SK-N-SH (cell line): ENCODE measurements around the gene SPINT3. TPM values are rescaled to one million over a fixed set of nuclear protein-coding genes. Genes with fewer than 3 reads are reported as not detected.

Experiments
- CTCF ChIA-PET: fragments of 300-600, 350-600 bp; formaldehyde crosslinking; extraction: SDS; loops from one replicate; lab custom pipeline; 2021; lab: Yijun Ruan, JAX
- POLR2A ChIA-PET: fragments of 350-600 bp; sonication (Branson Sonifier 250); formaldehyde crosslinking; extraction: SDS; loops from one replicate; lab custom pipeline; 2020; ENCODE audit warnings: antibody characterized with exemption, inconsistent platforms; lab: Yijun Ruan, JAX
- DNase-seq: peaks from one replicate; pipeline ENCODE4 v3.0.0; 2012
- H2AFZ ChIP-seq: fragments of 200-600 bp; sonication (generic); 2 replicates; pipeline ENCODE4 v1.8.1; 2016; ENCODE audit warnings: antibody characterized with exemption, mild to moderate bottlenecking, low read depth
- H3F3A ChIP-seq: fragments of 200-600 bp; sonication (generic); replicated peaks from 2 replicates; pipeline ENCODE3; 2016; ENCODE audit warnings: antibody characterized with exemption, mild to moderate bottlenecking; ENCODE audit not compliant: insufficient read depth
- H3K27ac ChIP-seq, 2 experiments: fragments of 200-500 bp in 1 of 2; fragments of 200-600 bp in 1 of 2; sonication (Bioruptor generic) in 1 of 2; sonication (generic), shearing (Covaris generic) in 1 of 2; 2 replicates each; pipeline versions ENCODE4 v1.5.1 to v1.6.1; 2014 to 2016; ENCODE audit warnings: low read depth in 2 of 2, inconsistent platforms in 1 of 2, low read length in 1 of 2, mild to moderate bottlenecking in 1 of 2, mixed read lengths in 1 of 2
- H3K27me3 ChIP-seq: fragments of 200-600 bp; sonication (generic), shearing (Covaris generic); 2 replicates; pipeline ENCODE4 v1.6.1; 2016; ENCODE audit warnings: mixed run types; ENCODE audit not compliant: insufficient read depth
- H3K36me3 ChIP-seq, 2 experiments: fragments of 200-500 bp in 1 of 2; fragments of 200-600 bp in 1 of 2; sonication (Bioruptor generic) in 1 of 2; sonication (generic) in 1 of 2; replicated peaks in 1 of 2; 2 replicates each; pipeline versions ENCODE3 to v1.5.1; 2014 to 2016; ENCODE audit warnings: low read length in 1 of 2, mild to moderate bottlenecking in 1 of 2; ENCODE audit not compliant: insufficient read depth in 2 of 2, control insufficient read depth in 1 of 2
- H3K4me1 ChIP-seq, 2 experiments: fragments of 200-500 bp in 1 of 2; fragments of 200-600 bp in 1 of 2; sonication (Bioruptor generic) in 1 of 2; sonication (generic), shearing (Covaris generic) in 1 of 2; 2 replicates each; pipeline versions ENCODE4 v1.5.1 to v1.6.1; 2014 to 2016; ENCODE audit warnings: low read depth in 1 of 2, low read length in 1 of 2, mixed run types in 1 of 2; ENCODE audit not compliant: insufficient read depth in 2 of 2, control insufficient read depth in 1 of 2
- H3K4me2 ChIP-seq: fragments of 200-600 bp; sonication (generic), shearing (Covaris generic); 2 replicates; pipeline ENCODE4 v1.6.1; 2017; ENCODE audit warnings: mixed run types
- H3K4me3 ChIP-seq, 2 experiments: fragments of 200-500 bp in 1 of 2; fragments of 200-600 bp in 1 of 2; sonication (Bioruptor generic) in 1 of 2; sonication (generic), shearing (Covaris generic) in 1 of 2; 2 replicates each; pipeline versions ENCODE4 v1.5.1 to v1.8.1; 2014 to 2016; ENCODE audit warnings: low read depth in 2 of 2, inconsistent platforms in 1 of 2, low read length in 1 of 2, mild to moderate bottlenecking in 1 of 2, mixed read lengths in 1 of 2, moderate library complexity in 1 of 2
- H3K79me2 ChIP-seq: fragments of 200-600 bp; sonication (generic); 2 replicates; pipeline ENCODE4 v1.8.1; 2017; ENCODE audit warnings: mild to moderate bottlenecking; ENCODE audit not compliant: insufficient read depth
- H3K9ac ChIP-seq: fragments of 200-600 bp; sonication (generic); 2 replicates; pipeline ENCODE4 v1.6.1; 2017; ENCODE audit warnings: mixed run types
- H3K9me2 ChIP-seq: fragments of 200-600 bp; sonication (generic); 2 replicates; pipeline ENCODE4 v1.6.1; 2017; ENCODE audit warnings: mixed run types
- H3K9me3 ChIP-seq: fragments of 200-600 bp; sonication (generic); 2 replicates; pipeline ENCODE4 v1.6.1; 2017; ENCODE audit warnings: mixed run types, mild to moderate bottlenecking, moderate library complexity
- H4K20me1 ChIP-seq: fragments of 200-600 bp; sonication (generic); 2 replicates; pipeline ENCODE4 v1.6.1; 2017; ENCODE audit warnings: mild to moderate bottlenecking, mixed run types; ENCODE audit not compliant: insufficient read depth
- EP300 ChIP-seq, 2 experiments: IDR thresholded peaks; 2 replicates each; pipeline versions ENCODE4 v1.4.0 to v1.6.1; 2012; ENCODE audit warnings: borderline replicate concordance in 1 of 2, low read depth in 1 of 2, low read length in 1 of 2
- EZH2phosphoT487 ChIP-seq: fragments of 200-600 bp; sonication (generic); IDR thresholded peaks from 2 replicates; pipeline ENCODE4 v1.6.1; 2017; ENCODE audit warnings: low read depth, mixed run types, mild to moderate bottlenecking, antibody characterized with exemption, moderate library complexity, borderline replicate concordance
- FOSL2 ChIP-seq: IDR thresholded peaks from 2 replicates; pipeline ENCODE4 v1.4.0; 2012; ENCODE audit warnings: low read depth, mild to moderate bottlenecking, moderate library complexity, borderline replicate concordance
- GABPA ChIP-seq: IDR thresholded peaks from 2 replicates; pipeline ENCODE4 v1.4.0; 2012; ENCODE audit warnings: low read depth, mild to moderate bottlenecking
- GATA2 ChIP-seq: sonication (generic); formaldehyde crosslinking; IDR thresholded peaks from 2 replicates; pipeline ENCODE4 v1.5.0; 2020; ENCODE audit warnings: mild to moderate bottlenecking, missing genetic modification reagents
- MXI1 ChIP-seq: IDR thresholded peaks from 2 replicates; pipeline ENCODE4 v1.6.1; 2012; ENCODE audit warnings: mild to moderate bottlenecking, low read depth, low read length, improper control_type of control experiment
- NFIC ChIP-seq: IDR thresholded peaks from 2 replicates; pipeline ENCODE4 v1.4.0; 2012; ENCODE audit warnings: borderline replicate concordance
- POLR2AphosphoS5 ChIP-seq: IDR thresholded peaks from 2 replicates; pipeline ENCODE4 v1.6.1; 2012; ENCODE audit warnings: low read depth, low read length
- RCOR1 ChIP-seq: fragments of 150-350 bp; IDR thresholded peaks from 2 replicates; pipeline ENCODE4 v1.6.1; 2017; ENCODE audit warnings: antibody characterized with exemption, low read length
- RFX5 ChIP-seq: IDR thresholded peaks from 2 replicates; pipeline ENCODE4 v1.6.1; 2012; ENCODE audit warnings: mild to moderate bottlenecking, improper control_type of control experiment, low read length
- TCF12 ChIP-seq: IDR thresholded peaks from 2 replicates; pipeline ENCODE4 v1.4.0; 2012
- TEAD4 ChIP-seq: IDR thresholded peaks from 2 replicates; pipeline ENCODE4 v1.4.0; 2012; ENCODE audit warnings: mild to moderate bottlenecking, borderline replicate concordance; ENCODE audit not compliant: insufficient read depth
- WGBS: methylation state at CpG from one replicate; pipeline ENCODE4 v1.1.6; 2017; ENCODE audit warnings: low lambda C conversion rate; 5-methylcytosine and 5-hydroxymethylcytosine counted together
- polyA plus RNA-seq, 3 experiments: library from polyadenylated mRNA; depleted of rRNA; stranded (reverse); fragments of >200 nt; gene quantifications; 2 replicates each; pipeline ENCODE4 v1.2.3, GENCODE V29; 2012
- TF ChIP-seq, protein P1 (sequence below): fragments of 200-600 bp; sonication (generic); IDR thresholded peaks from 2 replicates; pipeline ENCODE4 v1.6.1; 2017; ENCODE audit warnings: antibody characterized with exemption, mild to moderate bottlenecking, moderate library complexity
- TF ChIP-seq, protein P2 (sequence below): IDR thresholded peaks from 2 replicates; pipeline ENCODE4 v1.6.1; 2012; ENCODE audit warnings: mild to moderate bottlenecking, low read depth, low read length, moderate library complexity
- TF ChIP-seq, protein P3 (sequence below): IDR thresholded peaks from 2 replicates; pipeline ENCODE4 v1.4.0; 2012; ENCODE audit warnings: low read depth
- TF ChIP-seq, protein P4 (sequence below): IDR thresholded peaks from 2 replicates; pipeline ENCODE4; 2012

SPINT3 gene
- polyA plus RNA-seq, 1 of the 3 experiments (the other 2 are of a cell fraction) = not detected

DNA sequence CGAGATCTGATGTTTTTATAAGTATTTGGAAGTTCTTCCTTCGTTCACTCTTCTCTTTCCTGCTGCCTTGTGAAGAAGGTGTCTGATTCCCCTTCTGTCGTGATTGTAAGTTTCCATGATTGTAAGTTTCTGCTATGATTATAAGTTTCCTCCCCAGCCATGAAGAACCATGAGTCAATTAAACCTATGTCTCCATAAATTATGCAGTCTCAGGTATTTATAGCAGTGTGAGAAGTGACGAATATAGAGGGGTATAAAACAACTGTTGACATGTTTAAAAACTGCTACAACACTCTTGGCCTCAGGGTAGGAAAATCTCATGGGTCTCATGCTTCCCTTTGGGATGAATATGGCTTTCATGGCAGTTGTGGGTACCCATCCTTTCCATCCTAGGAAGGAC lies 51.7 kb downstream of the SPINT3 start (continued):
- TF ChIP-seq FOSL2 (no peak), TCF12 (no peak)

DNA sequence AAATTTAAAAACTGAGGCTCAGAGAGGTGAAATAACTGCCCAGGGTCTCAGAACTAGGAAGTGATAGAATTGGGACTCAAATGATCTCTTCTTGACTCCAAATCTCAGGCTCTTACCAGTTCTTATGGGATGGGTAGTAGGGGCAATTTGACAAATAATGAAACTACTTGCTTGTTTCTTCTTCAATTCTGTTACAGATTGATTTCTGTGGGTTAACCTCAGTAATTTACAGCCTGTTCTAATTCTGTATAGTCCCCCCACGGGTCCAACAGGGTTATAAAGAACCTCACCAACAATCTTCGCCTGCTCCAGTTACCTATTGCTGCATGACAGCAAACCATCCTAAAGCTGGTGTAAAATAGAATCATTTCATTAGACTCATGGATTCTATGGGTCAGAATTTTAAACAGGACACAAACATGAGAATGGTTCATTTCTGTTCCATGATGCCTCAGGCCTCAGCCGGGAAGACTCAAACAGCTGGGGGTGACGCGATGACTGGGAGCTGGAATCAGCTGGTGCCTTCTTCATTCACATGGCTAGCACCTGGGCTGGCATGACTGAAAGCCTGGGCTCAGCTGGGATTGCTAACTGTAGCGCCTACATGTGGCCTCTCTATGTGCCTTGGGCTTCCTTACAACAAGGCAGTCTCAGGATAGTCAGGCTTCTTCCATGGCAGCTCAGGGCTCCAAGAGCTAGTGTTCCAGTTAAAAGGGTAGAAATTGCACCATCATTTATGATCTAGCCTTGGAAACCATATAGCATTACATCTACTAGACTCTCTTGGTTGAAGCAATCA lies 52.5 kb downstream of the SPINT3 start:
- H3K27me3 ChIP-seq = peaks cover 35% of the 10 kb centered on the region; the same call in 1 of the 2 replicates
- H3K4me2 ChIP-seq = no peak overlapping the region
- H3K79me2 ChIP-seq = no peaks in the 10 kb centered on the region
- no peak overlapping the region for H3K27ac ChIP-seq
- ChIA-PET CTCF (interaction anchor here (0.9 to 10.9 kb wide), 7 partner anchors 12 to 367 kb away, joined by 3 to 67 read pairs (median 4); partner anchors contain the start of gene SYS1), POLR2A (no interaction called here)
- H4K20me1 ChIP-seq = no peaks in the 10 kb centered on the region
- no peaks in the 10 kb centered on the region for H3K4me1 ChIP-seq
- no peaks in the 10 kb centered on the region for H3K9me3 ChIP-seq
- H3K9me2 ChIP-seq = no peaks in the 10 kb centered on the region
- H2AFZ ChIP-seq = no peak overlapping the region
- no peak overlapping the region for H3K9ac ChIP-seq
- no peak for DNase-seq
- no peaks in the 10 kb centered on the region for H3F3A ChIP-seq
- no peaks in the 10 kb centered on the region for H3K36me3 ChIP-seq
- TF ChIP-seq RFX5 (no peak), EP300 (IDR thresholded peaks at IDR 0.05; ENCODE audit: borderline replicate concordance in 1 of 2, low read depth in 1 of 2, low read length in 1 of 2) (no peak), GATA2 (CRISPR knock-in tag) (no peak), GABPA (no peak), RCOR1 (no peak), POLR2AphosphoS5 (no peak), EZH2phosphoT487 (no peak), TEAD4 (no peak), NFIC (no peak), MXI1 (no peak)
- TF ChIP-seq, protein P1, sequence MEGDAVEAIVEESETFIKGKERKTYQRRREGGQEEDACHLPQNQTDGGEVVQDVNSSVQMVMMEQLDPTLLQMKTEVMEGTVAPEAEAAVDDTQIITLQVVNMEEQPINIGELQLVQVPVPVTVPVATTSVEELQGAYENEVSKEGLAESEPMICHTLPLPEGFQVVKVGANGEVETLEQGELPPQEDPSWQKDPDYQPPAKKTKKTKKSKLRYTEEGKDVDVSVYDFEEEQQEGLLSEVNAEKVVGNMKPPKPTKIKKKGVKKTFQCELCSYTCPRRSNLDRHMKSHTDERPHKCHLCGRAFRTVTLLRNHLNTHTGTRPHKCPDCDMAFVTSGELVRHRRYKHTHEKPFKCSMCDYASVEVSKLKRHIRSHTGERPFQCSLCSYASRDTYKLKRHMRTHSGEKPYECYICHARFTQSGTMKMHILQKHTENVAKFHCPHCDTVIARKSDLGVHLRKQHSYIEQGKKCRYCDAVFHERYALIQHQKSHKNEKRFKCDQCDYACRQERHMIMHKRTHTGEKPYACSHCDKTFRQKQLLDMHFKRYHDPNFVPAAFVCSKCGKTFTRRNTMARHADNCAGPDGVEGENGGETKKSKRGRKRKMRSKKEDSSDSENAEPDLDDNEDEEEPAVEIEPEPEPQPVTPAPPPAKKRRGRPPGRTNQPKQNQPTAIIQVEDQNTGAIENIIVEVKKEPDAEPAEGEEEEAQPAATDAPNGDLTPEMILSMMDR = no peak
- TF ChIP-seq, protein P2, sequence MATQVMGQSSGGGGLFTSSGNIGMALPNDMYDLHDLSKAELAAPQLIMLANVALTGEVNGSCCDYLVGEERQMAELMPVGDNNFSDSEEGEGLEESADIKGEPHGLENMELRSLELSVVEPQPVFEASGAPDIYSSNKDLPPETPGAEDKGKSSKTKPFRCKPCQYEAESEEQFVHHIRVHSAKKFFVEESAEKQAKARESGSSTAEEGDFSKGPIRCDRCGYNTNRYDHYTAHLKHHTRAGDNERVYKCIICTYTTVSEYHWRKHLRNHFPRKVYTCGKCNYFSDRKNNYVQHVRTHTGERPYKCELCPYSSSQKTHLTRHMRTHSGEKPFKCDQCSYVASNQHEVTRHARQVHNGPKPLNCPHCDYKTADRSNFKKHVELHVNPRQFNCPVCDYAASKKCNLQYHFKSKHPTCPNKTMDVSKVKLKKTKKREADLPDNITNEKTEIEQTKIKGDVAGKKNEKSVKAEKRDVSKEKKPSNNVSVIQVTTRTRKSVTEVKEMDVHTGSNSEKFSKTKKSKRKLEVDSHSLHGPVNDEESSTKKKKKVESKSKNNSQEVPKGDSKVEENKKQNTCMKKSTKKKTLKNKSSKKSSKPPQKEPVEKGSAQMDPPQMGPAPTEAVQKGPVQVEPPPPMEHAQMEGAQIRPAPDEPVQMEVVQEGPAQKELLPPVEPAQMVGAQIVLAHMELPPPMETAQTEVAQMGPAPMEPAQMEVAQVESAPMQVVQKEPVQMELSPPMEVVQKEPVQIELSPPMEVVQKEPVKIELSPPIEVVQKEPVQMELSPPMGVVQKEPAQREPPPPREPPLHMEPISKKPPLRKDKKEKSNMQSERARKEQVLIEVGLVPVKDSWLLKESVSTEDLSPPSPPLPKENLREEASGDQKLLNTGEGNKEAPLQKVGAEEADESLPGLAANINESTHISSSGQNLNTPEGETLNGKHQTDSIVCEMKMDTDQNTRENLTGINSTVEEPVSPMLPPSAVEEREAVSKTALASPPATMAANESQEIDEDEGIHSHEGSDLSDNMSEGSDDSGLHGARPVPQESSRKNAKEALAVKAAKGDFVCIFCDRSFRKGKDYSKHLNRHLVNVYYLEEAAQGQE = no peak
- TF ChIP-seq, protein P3, sequence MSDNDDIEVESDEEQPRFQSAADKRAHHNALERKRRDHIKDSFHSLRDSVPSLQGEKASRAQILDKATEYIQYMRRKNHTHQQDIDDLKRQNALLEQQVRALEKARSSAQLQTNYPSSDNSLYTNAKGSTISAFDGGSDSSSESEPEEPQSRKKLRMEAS = no peak
- TF ChIP-seq, protein P4, sequence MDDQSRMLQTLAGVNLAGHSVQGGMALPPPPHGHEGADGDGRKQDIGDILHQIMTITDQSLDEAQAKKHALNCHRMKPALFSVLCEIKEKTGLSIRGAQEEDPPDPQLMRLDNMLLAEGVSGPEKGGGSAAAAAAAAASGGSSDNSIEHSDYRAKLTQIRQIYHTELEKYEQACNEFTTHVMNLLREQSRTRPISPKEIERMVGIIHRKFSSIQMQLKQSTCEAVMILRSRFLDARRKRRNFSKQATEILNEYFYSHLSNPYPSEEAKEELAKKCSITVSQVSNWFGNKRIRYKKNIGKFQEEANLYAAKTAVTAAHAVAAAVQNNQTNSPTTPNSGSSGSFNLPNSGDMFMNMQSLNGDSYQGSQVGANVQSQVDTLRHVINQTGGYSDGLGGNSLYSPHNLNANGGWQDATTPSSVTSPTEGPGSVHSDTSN = no peak
- WGBS = 21% methylated on average over 4 of the region's 6 CpGs
- H3K4me3 ChIP-seq = no peak overlapping the region
